ENCODE results near the gene PDCD1. TPM values are rescaled to one million over a fixed set of nuclear protein-coding genes. Genes with fewer than 3 reads are reported as not detected.
A peak's percentile ranks its signal among the peaks of the same experiment; 100 is the strongest.
"Not testable (repeated sequence)": the region's sequence is repeated elsewhere in the genome, so short reads cannot be mapped to it uniquely, and the experiment has no call there.

The PDCD1 gene
- polyA plus RNA-seq, 1 experiment: not detected

GRCh38 chr2:241877197-241877685 is 18.5 kb upstream of the PDCD1 start:
- POLR2A ChIA-PET: no interaction called here
- CTCF ChIA-PET: interaction anchor here (1.9 kb wide), 1 partner anchor 8 kb away, joined by 12 read pairs; the partner anchor contains the start of gene RTP5

GRCh38 chr2:241876528-241877196 is 18.0 kb upstream of the PDCD1 start:
- DNase-seq (ENCODE audit: low read depth, low spot score): no peak
- peaks cover 2% of the 10 kb centered on the region for H3K27me3 ChIP-seq (ENCODE audit: control insufficient read depth, insufficient read depth, low read length)
- no peak for TF ChIP-seq CTCF (IDR thresholded peaks at IDR 0.05; ENCODE audit: low read depth, low read length)
- POLR2A ChIA-PET: no interaction called here
- no peak overlapping the region for H3K4me3 ChIP-seq (ENCODE audit: low read depth, low read length)
- peaks cover 25% of the 10 kb centered on the region for H3K9me3 ChIP-seq (ENCODE audit: control insufficient read depth, insufficient read depth, low read length)
- H3K27ac ChIP-seq (ENCODE audit: low read depth, low read length): no peak overlapping the region
- CTCF ChIA-PET: no interaction called here

More at GRCh38 chr2:241877197-241877685, 18.5 kb upstream of the PDCD1 start:
- Histone ChIP-seq H3K4me3 (ENCODE audit: low read depth, low read length) (no peak overlapping the region), H3K9me3 (ENCODE audit: control insufficient read depth, insufficient read depth, low read length) (peaks cover 25% of the 10 kb centered on the region), H3K27ac (ENCODE audit: low read depth, low read length) (no peak overlapping the region), H3K27me3 (ENCODE audit: control insufficient read depth, insufficient read depth, low read length) (peaks cover 2% of the 10 kb centered on the region)
- TF ChIP-seq CTCF (IDR thresholded peaks at IDR 0.05; ENCODE audit: low read depth, low read length): no peak
- no peak for DNase-seq (ENCODE audit: low read depth, low spot score)

GRCh38 chr2:241875754-241876527 is 17.2 kb upstream of the PDCD1 start:
- H3K27me3 ChIP-seq (ENCODE audit: control insufficient read depth, insufficient read depth, low read length); H3K27ac ChIP-seq (ENCODE audit: low read depth, low read length); H3K4me3 ChIP-seq (ENCODE audit: low read depth, low read length); DNase-seq (ENCODE audit: low read depth, low spot score); CTCF ChIA-PET; POLR2A ChIA-PET: not testable (repeated sequence)
- peak; percentile 37 for TF ChIP-seq CTCF (IDR thresholded peaks at IDR 0.05; ENCODE audit: low read depth, low read length)
- peaks cover 25% of the 10 kb centered on the region for H3K9me3 ChIP-seq (ENCODE audit: control insufficient read depth, insufficient read depth, low read length)

- Histone ChIP-seq H3K9me3 (ENCODE audit: control insufficient read depth, insufficient read depth, low read length) (peaks cover 25% of the 10 kb centered on the region), H3K27ac (ENCODE audit: low read depth, low read length) (no peak overlapping the region), H3K4me3 (ENCODE audit: low read depth, low read length) (no peak overlapping the region), H3K27me3 (ENCODE audit: control insufficient read depth, insufficient read depth, low read length) (peaks cover 2% of the 10 kb centered on the region)
- ChIA-PET CTCF (no interaction called here), POLR2A (no interaction called here)
- DNase-seq (ENCODE audit: low read depth, low spot score): no peak
- TF ChIP-seq CTCF (IDR thresholded peaks at IDR 0.05; ENCODE audit: low read depth, low read length): no peak
Observed at GRCh38 chr2:241874277-241874925, 15.7 kb upstream of the PDCD1 start.

GRCh38 chr2:241873803-241874110 is 15.1 kb upstream of the PDCD1 start:
- Histone ChIP-seq H3K27ac (ENCODE audit: low read depth, low read length) (no peak overlapping the region), H3K4me3 (ENCODE audit: low read depth, low read length) (no peak overlapping the region), H3K9me3 (ENCODE audit: control insufficient read depth, insufficient read depth, low read length) (peaks cover 25% of the 10 kb centered on the region), H3K27me3 (ENCODE audit: control insufficient read depth, insufficient read depth, low read length) (peaks cover 7% of the 10 kb centered on the region)
- POLR2A ChIA-PET: no interaction called here
- no peak for TF ChIP-seq CTCF (IDR thresholded peaks at IDR 0.05; ENCODE audit: low read depth, low read length)
- DNase-seq (ENCODE audit: low read depth, low spot score): no peak
- CTCF ChIA-PET: no interaction called here

Data from AG04450 (cell line).